SK-N-SH treated with all-trans-retinoic acid at 6 μM for 48 hours (cell line): ENCODE results near the gene SETD3.

Experiments used
- ARNTL ChIP-seq: fragments of 450-650 bp; formaldehyde crosslinking; IDR thresholded peaks from 2 replicates; pipeline ENCODE4 v1.5.0; 2020; ENCODE audit warnings: low read depth, mild to moderate bottlenecking, moderate library complexity, borderline replicate concordance
- BACH2 ChIP-seq: fragments of 250-450 bp; sonication (Bioruptor Pico); IDR thresholded peaks from 2 replicates; pipeline ENCODE4 v1.9.0; 2021; ENCODE audit warnings: mild to moderate bottlenecking, borderline replicate concordance
- CSDC2 ChIP-seq: fragments of 250-450 bp; sonication (Bioruptor Pico); IDR thresholded peaks from 2 replicates; pipeline ENCODE4 v1.5.0; 2020; ENCODE audit warnings: mild to moderate bottlenecking, moderate library complexity
- ESRRG ChIP-seq: fragments of 250-450 bp; sonication (Bioruptor Pico); IDR thresholded peaks from 2 replicates; pipeline ENCODE4 v1.6.1; 2021; ENCODE audit warnings: mild to moderate bottlenecking
- RARB ChIP-seq: fragments of 250-450 bp; sonication (Bioruptor Pico); IDR thresholded peaks from 2 replicates; pipeline ENCODE4 v1.8.0; 2021; ENCODE audit warnings: mild to moderate bottlenecking, moderate library complexity
- SNAI2 ChIP-seq: fragments of 250-450 bp; sonication (Bioruptor Pico); IDR thresholded peaks from 2 replicates; pipeline ENCODE4 v1.5.0; 2020; ENCODE audit warnings: mild to moderate bottlenecking, moderate library complexity
- ZFP3 ChIP-seq: fragments of 250-450 bp; sonication (Bioruptor Pico); IDR thresholded peaks from 2 replicates; pipeline ENCODE4 v1.5.0; 2020; ENCODE audit warnings: mild to moderate bottlenecking, moderate library complexity
- ZFP30 ChIP-seq: fragments of 450-650 bp; formaldehyde crosslinking; IDR thresholded peaks from 2 replicates; pipeline ENCODE4 v1.5.0; 2022; ENCODE audit warnings: mild to moderate bottlenecking, moderate library complexity
- ZNF70 ChIP-seq: fragments of 450-650 bp; formaldehyde crosslinking; IDR thresholded peaks from 2 replicates; pipeline ENCODE4 v1.5.0; 2020; ENCODE audit warnings: mild to moderate bottlenecking, moderate library complexity
- TF ChIP-seq, protein P1 (sequence below): fragments of 250-450 bp; sonication (Bioruptor Pico); IDR thresholded peaks from 2 replicates; pipeline ENCODE4 v1.8.0; 2020; ENCODE audit warnings: mild to moderate bottlenecking, moderate library complexity, borderline replicate concordance
- TF ChIP-seq, protein P2 (sequence below): fragments of 250-450 bp; sonication (Bioruptor Pico); IDR thresholded peaks from 2 replicates; pipeline ENCODE4 v1.5.1; 2020; ENCODE audit warnings: low read depth, mild to moderate bottlenecking, moderate library complexity

DNA sequence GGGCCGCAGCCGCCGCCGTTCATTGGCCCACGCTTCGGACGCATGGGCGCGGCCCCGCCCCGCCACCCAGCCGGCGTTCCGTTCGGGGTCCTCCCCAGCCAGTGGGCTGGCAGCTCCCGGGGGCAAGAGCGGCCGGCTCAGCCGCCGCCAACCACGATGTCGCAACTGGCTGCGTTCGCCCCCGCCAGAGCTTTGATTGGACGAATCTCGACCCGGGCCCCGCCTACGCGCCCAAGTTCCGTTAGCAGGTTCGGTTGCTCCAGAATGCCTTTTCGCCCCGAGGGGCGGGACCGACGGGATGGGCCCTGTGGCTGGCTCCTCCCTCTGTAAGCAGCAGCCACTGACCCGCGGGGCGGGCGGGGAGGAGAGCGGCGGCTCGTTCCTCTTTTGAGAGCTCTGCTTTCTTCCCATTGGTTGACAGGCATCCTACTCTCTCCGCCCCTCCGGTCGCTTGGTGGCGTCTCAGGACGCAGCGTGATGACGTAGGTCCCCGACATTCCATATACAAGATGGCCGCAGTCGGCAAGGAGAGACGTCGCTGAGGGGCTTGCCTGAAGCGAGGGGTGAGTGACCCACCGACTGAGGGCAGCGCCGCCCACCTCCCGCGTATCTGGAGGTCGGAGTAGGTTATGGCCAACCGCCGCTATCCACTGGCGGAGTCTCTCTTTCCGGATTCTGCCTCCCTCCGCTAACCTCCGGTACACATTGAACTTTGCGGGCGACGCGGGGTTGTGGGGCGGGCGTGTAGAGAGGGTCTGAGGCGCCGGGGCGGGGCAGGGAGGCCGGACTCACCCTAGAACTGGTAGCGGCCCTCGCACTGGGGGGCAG lies 472 bp upstream of the SETD3 start, which contains the start of gene CCNK:
- TF ChIP-seq ARNTL (CRISPR knock-in tag) (no peak), ZNF70 (CRISPR knock-in tag) (no peak), CSDC2 (no peak), ZFP3 (CRISPR knock-in tag) (no peak), ZFP30 (no peak), RARB (CRISPR knock-in tag) (no peak), SNAI2 (CRISPR knock-in tag) (no peak), ESRRG (CRISPR knock-in tag) (no peak), BACH2 (CRISPR knock-in tag) (no peak)
- TF ChIP-seq, protein P1, sequence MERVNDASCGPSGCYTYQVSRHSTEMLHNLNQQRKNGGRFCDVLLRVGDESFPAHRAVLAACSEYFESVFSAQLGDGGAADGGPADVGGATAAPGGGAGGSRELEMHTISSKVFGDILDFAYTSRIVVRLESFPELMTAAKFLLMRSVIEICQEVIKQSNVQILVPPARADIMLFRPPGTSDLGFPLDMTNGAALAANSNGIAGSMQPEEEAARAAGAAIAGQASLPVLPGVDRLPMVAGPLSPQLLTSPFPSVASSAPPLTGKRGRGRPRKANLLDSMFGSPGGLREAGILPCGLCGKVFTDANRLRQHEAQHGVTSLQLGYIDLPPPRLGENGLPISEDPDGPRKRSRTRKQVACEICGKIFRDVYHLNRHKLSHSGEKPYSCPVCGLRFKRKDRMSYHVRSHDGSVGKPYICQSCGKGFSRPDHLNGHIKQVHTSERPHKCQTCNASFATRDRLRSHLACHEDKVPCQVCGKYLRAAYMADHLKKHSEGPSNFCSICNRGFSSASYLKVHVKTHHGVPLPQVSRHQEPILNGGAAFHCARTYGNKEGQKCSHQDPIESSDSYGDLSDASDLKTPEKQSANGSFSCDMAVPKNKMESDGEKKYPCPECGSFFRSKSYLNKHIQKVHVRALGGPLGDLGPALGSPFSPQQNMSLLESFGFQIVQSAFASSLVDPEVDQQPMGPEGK (CRISPR knock-in tag): no peak
- TF ChIP-seq, protein P2, sequence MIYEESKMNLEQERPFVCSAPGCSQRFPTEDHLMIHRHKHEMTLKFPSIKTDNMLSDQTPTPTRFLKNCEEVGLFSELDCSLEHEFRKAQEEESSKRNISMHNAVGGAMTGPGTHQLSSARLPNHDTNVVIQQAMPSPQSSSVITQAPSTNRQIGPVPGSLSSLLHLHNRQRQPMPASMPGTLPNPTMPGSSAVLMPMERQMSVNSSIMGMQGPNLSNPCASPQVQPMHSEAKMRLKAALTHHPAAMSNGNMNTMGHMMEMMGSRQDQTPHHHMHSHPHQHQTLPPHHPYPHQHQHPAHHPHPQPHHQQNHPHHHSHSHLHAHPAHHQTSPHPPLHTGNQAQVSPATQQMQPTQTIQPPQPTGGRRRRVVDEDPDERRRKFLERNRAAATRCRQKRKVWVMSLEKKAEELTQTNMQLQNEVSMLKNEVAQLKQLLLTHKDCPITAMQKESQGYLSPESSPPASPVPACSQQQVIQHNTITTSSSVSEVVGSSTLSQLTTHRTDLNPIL (CRISPR knock-in tag): no peak
